DMS53 treated with DMSO at 0.1 percent for 48 hours (cell line): Measurements from ENCODE around the gene POLE4.

Experiments
- DNase-seq: peaks from one replicate; lab custom pipeline; 2025; ENCODE audit not compliant: unreplicated experiment; lab: John Stamatoyannopoulos, UW

POLE4 gene, protein sequence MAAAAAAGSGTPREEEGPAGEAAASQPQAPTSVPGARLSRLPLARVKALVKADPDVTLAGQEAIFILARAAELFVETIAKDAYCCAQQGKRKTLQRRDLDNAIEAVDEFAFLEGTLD

DNA sequence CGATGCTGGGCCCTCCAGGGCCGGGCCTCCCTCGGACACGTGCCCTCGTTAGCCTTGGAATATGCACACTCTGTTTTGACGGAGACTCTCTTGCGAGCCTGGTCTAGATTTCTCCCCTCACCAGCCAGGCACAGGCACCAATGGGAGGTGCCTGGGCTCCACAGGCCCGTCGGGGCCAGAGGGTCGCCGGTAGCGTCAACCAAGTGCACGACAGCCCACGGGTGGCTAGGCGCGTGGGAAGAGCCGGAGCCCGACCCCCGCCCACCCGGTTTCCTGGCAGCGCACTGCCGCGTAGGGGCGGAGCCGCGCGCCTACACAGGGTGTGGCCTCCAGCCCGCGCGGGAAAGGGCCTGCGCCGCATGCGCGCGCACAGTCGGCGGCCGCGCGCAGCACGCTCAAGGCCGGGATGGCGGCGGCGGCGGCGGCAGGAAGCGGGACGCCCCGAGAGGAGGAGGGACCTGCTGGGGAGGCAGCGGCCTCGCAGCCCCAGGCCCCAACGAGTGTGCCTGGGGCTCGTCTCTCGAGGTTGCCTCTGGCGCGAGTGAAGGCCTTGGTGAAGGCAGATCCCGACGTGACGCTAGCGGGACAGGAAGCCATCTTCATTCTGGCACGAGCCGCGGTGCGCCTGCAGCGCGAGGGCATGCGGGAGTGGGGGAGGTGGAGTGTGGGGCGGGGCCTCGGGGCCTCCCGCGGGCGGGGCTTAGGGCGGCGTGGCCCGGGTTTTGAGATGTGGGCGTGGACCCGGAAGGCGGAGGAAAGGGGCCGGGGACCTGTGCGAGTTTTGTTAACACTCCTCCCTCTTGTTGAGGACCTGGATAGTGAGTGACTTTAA, at the start of gene POLE4:
Gene POLE4, plus strand, starts transcription at position 370 of the 832 bp plus-strand sequence. Its CDS starts 37 bp downstream, at position 407.
- peak; percentile 83 for DNase-seq

DNA sequence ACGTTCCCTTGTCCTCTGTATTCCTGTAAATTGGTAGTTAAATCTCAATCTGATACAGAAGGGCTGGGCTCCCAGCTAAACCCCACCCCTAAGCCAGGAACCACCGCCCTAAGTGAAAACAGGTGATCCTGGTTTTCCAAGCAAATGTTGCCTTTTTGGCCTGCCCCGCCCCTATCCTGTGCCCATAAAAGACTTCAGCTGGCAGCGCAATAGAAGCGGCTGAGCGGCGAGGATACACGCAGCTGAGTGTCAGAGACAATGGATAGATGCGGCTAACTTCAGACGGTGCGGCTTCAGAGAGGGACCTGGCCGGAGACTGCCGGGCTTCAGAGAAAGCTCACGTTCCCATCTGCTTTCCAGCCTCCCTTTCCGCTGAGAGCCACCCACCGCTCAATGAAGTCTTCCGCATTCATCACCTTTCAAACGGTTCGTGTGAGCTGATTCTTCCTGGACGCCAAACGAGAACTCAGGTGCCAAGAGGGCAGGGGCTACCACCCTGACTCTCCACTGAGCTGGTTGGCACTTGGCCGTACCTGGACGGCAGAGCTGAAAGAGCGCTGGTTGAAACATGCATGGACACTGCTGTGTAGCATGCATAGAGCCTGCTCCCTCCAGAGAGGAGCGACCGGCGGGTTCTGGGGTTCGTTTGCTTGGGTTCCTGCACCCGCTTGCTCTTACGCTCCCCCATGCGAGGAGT, 49.5 kb upstream of the POLE4 start:
- DNase-seq, result no peak

DNA sequence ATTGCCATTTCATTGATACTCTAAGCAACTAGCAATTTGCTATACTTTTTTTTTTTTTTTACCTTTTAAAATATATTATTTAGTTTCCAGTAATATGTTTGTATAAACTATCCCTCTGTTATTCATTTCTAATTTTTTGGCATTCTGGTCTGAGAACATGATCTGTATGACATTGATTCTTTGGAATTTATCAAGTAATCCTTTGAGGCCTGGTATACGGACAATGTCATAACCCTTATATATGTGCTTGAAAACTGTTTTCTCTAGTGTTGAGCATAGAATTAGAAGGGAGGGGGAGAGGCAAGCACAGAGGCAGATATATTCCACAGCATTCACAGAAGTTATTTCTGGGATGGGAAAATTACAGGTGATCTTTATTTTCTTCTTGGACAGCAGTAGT, 48.2 kb upstream of the POLE4 start:
- DNase-seq, result no peak

DNA sequence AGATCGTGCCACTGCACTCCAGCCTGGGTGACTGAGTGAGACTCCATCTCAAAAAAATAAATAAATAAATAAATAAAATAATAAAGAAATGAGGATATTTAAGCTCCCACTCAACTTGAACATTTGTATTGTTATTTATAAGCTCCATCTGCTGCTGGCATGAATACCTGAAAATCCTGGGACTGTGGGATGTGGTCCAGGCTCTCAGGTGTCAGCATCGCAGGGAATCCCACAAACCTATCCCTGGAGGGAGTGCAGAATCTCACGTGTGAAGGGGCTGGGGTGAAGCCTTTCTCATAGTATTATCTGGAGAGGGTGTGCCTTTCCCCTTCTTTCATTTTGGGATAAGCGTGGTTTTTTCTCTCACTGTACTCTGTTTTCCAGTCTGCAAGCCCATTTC, 47.4 kb upstream of the POLE4 start:
- DNase-seq, result no peak

DNA sequence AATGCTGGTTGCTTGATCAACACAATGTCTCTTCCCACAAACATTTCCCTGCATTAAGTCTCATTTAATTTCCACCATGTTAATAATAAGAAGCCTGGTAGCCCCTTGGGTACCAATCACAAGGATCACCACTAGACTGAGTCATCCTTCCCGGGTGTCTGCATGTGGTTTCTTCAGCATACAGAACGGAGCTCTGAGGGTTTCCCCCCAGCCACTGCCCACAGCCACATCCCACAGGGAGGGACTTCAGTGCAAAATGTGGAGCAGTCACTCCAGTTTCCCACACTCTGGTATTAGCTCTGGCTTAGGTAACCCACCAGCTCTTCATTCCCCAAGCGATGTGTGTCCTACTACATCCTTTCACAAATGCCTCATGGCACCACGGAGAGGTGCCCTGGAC, 42.7 kb upstream of the POLE4 start:
- no peak for DNase-seq

DNA sequence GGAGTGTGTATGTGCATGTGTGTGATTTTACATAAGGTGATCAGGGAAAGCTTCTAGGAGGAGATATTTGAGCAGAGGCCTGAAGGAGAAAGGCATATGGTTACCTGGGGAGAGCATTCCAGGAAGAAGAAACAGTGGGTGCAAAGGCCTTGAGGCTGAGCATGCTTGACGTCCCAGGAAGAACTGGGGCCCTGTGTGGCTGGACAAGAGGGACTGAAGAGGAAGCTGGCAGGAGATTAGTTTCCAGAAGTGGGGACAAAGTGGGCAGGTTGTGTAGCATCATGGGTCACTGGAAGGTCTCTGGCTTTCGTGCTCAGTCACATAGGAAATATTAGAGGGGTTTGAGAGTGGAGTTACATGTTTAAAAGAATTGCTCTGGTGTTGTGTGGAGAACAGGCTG, 42.0 kb upstream of the POLE4 start:
- DNase-seq, result no peak

DNA sequence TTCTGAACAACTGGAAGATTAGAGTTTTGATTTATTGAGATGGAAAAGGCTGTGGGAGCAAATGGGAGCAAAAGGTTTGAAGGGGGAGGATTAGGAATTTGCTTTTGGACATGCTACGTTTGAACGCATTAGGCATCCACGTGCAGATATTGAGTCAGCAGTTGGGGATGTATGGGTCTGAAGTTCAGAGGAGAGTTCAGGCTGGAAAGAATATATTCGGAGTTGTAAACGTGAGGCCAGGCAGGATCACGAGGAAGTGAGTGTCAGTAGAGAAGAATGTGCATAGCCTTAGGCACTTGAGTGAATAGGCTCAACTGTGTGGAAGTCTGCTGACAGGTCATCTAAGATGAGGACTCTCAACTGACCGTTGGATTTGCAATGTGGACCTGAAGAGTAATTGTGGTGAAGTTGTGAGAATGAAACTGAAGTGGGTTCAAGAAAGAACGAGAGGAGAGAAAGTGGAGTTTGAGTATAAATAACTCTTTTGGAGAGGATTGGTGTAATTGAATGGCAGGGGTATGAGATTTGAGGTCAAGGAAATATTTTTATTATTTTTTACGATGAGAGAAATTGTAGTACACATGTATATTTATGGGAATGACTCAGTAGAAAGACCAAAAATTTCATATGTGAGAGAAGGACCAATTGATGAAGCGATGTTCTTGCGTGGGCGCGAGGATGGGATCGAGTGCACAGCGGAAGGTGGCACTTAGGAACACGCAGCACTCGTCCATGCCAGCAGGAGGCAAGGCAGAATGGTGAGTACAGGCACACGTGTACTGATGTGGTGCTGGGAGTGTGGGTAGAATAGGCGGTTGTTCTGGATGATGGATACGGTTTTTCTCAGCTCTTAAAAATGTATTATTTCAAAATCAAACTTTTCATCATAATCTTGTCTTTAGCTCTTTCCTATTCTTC, 40.5 kb upstream of the POLE4 start:
- no peak for DNase-seq

DNA sequence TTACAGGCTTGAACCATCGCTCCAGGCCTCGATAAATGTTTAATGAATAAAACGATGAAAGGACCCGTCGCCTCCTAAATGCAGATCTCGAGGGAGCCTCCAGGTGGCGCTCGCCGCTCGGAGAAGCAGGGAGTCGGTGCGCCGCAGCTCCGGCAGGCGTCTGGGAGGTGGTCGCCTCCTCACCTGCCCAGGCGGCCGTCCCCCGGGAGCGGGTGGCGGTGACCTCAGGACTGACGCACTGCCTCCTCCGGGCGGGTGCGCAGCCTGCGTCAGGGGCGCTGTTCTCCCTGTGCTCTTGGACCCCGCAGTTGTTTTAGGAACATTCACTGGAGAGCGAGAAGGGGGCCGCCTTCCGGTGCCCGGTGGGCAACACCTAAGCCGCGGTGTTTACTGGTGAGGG, 38.6 kb upstream of the POLE4 start:
- DNase-seq, result peak; percentile 43

DNA sequence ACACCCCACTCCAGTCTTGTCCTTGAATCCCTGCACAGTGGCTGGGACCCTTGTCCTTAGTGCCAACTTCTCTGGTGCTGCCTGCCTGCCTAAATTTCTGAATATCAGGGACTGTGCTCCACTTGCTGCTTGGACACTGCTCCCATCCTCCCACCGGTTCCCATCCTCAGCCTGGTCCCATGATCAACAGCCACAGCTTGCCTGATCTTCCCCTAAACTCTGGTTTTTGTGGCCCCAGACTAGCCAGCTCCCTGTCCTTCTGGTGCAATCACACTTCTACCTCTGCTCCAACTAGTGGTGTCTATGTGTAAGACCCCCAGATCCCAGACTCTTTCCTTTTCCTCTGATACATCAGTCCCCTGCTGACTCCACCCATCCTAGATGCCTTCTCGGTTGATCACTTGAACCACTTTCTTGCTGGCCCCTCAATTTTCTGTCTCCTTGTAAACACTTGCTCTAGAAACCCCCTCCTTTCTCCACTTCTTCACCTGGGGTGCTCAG, 37.2 kb upstream of the POLE4 start:
- no peak for DNase-seq

DNA sequence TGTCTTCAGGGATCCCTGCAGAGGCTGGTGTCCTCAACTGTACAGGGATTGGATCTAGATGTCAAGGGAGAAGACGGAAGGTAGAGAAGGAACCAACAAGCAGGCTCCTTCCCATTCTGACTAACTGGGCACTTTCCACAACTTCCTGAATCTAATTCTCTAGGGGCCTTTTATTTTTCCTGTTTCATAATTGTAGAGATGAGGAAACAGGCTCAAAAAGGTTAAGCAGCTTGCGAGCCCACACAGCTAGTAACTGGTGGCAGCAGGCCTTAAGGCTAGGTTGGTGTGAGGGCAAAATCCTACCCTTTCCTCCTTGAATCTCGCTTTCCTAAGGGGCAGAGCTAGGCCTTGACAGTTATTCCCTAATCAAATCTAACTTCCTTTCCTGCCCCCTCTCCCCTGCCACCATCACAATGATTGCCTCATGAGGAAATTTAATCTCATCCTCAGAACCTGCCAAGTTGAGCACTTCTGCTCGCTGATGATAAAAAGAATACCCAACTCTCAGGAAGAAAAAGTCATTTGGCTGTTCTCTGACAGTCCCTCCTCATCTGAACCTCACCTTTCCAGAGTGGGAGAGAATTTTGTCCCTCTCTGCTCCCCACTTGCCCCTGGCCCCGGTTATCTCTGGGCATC, 35.7 kb upstream of the POLE4 start:
- DNase-seq, result no peak

DNA sequence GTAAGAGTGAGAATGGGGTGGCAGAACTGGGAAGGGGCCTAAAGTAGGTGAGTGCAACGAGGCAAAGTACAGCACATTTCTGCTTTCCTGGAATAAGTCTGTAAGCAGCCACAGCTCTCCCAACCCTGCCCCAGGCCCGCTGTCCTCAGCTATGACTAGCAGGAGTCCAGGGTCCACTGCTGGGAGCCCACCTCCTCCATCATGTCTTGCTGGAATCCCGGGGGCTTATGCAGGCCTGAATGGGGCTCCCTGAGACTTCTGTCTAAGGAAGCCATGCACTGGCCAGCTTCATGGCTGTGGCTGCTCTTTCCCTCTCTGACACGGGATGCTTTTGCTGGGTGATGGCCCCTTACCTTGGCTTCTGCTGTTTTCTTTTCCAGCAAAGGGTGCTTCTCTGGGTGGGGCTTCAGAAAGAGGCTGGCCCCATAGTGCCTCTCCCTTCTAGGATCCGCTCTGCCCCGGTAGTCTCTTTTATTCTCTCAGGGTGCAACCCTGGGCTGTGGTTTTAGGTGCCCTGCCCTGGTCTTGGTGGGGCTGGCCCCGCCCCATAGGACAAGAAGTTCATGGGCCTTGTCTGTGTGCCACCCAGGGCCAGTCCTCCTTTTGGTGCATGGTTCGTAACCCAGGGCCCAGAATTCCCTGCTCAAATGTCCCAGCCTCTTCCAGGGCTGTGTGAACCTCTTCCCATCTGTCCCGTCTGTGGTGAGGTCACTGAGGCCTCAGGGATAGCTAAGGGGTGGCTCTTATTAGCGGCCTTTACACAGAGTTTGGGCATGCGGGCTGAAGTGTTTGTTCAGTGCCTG, 33.8 kb upstream of the POLE4 start:
- no peak for DNase-seq

DNA sequence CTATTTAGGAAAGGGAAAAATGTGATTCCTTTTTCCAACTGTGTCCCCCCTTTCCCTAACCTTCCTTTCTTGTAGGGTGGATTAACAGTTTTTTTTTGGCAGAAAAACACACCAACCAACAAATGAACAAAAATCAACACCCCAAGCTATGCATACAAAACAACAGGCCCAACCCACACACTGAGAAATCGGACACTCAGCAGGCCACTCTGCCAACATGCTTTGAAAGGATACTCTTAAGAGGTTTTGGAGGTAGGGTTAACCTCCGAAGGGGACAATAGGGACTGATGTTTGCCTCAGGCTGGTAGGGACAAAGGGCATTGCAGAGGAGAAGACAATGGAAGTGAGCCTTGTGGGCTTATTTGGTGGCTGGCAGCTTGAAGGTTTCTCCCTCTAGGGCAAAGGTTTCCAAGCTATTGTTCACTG, 33.1 kb upstream of the POLE4 start:
- DNase-seq, result no peak

DNA sequence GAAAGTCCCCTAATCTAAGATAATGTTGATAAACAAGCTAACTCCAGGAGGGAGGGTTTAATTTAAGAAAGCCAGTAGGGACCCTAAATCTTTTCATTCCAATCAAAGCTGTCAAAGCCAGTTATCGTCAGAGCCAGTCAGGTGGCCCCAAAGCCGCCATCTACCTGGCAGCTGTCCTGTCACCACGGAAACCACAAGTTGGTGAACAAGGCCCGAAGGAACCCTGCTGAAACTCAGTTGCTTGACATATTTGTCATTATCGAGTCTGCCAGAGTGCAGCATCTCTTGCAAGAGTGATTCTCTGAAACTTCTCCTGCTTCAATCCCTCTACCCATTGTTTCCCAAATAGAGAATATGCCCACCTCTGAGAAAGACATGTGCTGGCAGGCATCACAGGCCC, 30.8 kb upstream of the POLE4 start:
- DNase-seq, result no peak

DNA sequence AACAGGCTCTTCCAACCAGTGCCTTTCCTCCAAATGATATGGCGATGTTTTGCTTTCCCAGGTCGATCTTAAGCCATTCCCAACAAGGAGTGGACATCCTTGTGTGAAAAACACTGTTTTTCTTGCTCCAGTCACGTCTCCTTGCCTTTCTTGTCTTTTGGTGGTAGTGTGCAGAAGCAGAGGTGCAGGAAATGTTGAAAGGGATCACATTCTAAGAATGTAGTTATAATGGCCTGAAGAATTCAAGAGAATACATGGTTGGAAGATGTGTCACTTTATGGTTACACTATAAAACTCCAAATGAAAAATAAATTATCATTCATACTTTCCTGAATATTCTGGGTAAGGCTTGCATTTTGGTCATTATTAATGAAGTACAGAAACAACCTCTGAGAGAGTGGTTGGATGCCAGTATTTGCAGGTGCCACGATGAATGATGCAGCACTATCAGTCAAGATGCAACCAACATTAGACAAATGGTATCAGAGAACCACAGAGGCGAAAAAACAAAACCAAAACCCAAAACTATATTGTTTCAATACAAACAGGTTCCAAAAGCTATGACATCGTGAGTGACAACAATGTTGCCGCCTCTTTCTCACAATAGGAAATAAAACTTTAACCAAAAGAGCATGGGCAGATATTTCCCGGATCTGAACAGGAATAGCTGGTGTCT, 27.5 kb upstream of the POLE4 start:
- no peak for DNase-seq

DNA sequence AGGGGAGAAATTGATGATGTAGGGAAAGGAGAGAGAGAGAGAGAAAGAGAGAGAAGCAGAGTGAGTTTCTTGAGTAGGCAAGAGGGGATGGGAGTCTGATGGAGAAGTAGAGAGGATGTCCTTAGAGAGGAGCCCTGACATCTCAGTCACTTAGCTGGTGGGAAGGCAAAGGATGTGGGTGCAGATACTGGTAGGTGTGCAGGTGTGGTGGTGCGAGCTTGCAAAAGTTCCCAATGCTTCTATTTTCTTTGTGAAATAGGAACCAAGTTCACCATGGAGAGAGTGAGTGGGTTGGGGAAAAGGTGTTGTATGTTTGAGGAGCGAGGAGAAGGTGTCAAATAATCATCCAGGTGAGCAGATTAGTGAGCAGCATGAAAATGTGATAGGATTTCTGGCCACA, 26.5 kb upstream of the POLE4 start:
- DNase-seq, result no peak

DNA sequence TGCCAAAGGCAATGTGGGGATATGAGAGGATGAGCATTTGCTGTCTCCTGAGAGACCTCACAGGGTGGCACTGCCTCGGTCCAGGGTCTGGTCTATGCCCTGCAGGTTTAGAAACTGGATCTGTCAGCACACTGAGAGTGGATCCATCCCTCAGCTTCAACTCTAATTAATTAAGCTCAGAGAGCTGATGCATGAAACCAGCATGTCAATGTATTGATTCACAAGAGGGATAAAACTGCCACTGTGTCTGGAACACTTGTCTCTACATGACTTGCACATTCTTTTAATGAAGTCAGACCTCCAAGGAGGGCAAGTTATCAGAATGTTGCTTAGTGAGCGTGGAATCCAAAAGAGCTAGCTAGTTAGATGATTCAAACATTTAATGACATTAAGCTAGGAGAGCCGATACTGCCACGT, 22.5 kb upstream of the POLE4 start:
- DNase-seq, result no peak

DNA sequence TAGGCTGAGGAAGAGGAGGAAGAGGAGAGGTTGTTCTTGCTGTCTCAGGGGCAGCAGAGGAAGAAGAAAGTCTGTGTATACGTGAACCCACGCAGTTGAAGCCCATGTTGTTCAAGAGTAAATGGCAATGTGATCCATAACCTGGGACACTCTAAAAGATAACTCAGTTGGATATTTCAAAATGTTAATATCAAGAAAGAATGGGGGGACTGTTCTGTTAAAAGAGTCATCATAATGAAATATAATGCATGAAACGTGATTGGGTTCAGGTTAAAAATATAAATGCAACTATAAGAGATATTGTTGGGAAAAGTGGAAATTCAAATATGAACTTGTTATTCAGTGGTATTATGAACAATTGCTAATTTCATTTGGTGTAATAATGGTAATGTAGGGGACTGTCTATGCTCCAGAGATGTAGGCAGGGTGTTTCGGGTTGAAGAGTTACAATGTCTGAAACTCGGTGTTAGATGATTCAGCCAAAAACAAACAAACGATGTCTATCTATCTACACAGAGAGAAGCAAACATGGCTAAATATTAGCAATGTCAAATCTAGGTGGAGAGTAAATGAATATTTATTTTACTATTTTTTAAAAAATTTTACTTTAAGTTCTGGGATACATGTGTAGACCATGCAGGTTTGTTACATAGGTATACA, 21.1 kb upstream of the POLE4 start:
- DNase-seq, result peak; percentile 21

DNA sequence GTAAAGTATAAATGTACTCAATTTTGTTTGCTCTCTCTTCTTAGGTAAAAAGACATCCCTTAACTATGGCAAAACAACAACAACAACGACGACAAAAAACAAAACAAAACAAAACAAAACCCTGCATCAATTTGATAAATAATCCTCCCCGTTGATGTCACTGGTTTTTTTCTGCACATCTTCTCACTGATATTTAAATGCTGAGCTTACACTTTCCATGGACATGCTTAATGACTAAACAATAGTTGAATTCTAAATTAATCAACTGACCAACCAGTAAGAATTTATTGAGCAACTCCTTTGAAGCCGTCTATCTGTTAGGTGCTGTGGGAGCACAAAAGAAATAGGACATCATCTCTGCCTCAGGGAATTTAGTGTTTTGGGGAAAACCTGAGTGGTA, 20.2 kb upstream of the POLE4 start:
- no peak for DNase-seq
